ENCODE measurements around the gene SLC38A6. TPM values are rescaled to one million over a fixed set of nuclear protein-coding genes. Genes with fewer than 3 reads are reported as not detected.

SLC38A6 gene
- total RNA-seq, 1 experiment from 2014 or later = 6.0 TPM

DNA sequence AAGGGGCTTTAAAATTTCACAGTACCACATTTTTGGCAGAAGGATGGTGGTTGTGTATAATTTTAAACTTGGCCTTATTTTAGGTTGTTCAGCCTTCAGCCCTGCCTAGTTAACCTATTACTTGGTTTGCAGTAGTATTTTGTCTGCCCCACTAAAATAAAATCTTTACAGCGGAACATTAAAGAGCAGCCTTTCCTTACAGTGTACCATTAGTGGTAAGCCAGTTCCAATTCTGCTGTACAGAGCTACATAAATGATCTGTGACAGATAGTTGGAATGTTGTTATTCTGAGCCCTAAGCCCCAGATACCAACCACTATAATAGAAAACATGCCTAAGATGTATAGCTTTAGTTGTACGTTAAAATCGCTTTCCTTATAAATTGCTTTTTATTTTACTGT is 56.2 kb downstream of the SLC38A6 start:
- Mint-ChIP-seq H3K36me3 (ENCODE audit: insufficient read depth in 1 of 3, low read depth in 3 of 3) (no peaks in the 10 kb centered on the region), H3K27ac (no peak overlapping the region), H3K27me3 (ENCODE audit: low read depth) (no peaks in the 10 kb centered on the region), H3K4me1 (peaks cover 0 to under 1% of the 10 kb centered on the region in 2 experiments; a peak in 1 of 4 replicates), H3K4me3 (no peak overlapping the region), H3K9me3 (no peaks in the 10 kb centered on the region)
- Histone ChIP-seq H2BK20ac (ENCODE audit: low read depth, low read length, poor library complexity, severe bottlenecking) (no peak overlapping the region), H3K27ac (ENCODE audit: insufficient read length, low read depth, low read length) (no peak overlapping the region), H4K20me1 (ENCODE audit: control insufficient read depth, insufficient read depth, insufficient read length) (no peaks in the 10 kb centered on the region), H3T11ph (ENCODE audit: low read length) (no peak overlapping the region), H2AFZ (ENCODE audit: low read length) (no peak overlapping the region), H4K8ac (replicated peaks; ENCODE audit: insufficient read length, low read depth, low read length) (no peak overlapping the region), H3K23ac (ENCODE audit: insufficient read length, low read depth, low read length) (no peak overlapping the region), H3K4me2 (ENCODE audit: insufficient read depth, insufficient read length, low read length) (no peak overlapping the region), H3K9me3 (ENCODE audit: control insufficient read depth, low read depth, low read length) (no peaks in the 10 kb centered on the region), H2BK120ac (ENCODE audit: low read depth, low read length, poor library complexity, severe bottlenecking) (no peak overlapping the region), H3K4me1 (ENCODE audit: insufficient read depth, low read length) (no peaks in the 10 kb centered on the region), H2AK5ac (ENCODE audit: insufficient read length, low read length) (no peak overlapping the region), H3K27me3 (ENCODE audit: insufficient read depth, low read length) (no peaks in the 10 kb centered on the region), H2BK12ac (ENCODE audit: insufficient read length, low read depth, low read length) (no peak overlapping the region), H3K14ac (ENCODE audit: insufficient read depth, low read length) (no peak overlapping the region), H3K9ac (ENCODE audit: extremely low read depth, insufficient read length, low read length) (no peak overlapping the region), H3K79me1 (ENCODE audit: insufficient read depth, low read depth, low read length, poor library complexity, severe bottlenecking) (no peaks in the 10 kb centered on the region), H2BK5ac (ENCODE audit: insufficient read length, low read length) (no peak overlapping the region), H4K91ac (ENCODE audit: insufficient read length, low read depth, low read length) (no peak overlapping the region), H3K79me2 (ENCODE audit: insufficient read depth, low read length) (no peaks in the 10 kb centered on the region), H4K5ac (ENCODE audit: insufficient read length, low read depth, low read length) (no peak overlapping the region), H2BK15ac (ENCODE audit: low read depth, low read length) (no peak overlapping the region), H3K23me2 (ENCODE audit: insufficient read length, low read depth, low read length, poor library complexity, severe bottlenecking) (no peaks in the 10 kb centered on the region), H3K56ac (ENCODE audit: insufficient read length, low read depth, low read length) (no peak overlapping the region), H3K18ac (ENCODE audit: insufficient read length, low read depth, low read length) (no peak overlapping the region), H3K4ac (ENCODE audit: low read depth, low read length) (no peak overlapping the region)
- TF ChIP-seq, protein P1, sequence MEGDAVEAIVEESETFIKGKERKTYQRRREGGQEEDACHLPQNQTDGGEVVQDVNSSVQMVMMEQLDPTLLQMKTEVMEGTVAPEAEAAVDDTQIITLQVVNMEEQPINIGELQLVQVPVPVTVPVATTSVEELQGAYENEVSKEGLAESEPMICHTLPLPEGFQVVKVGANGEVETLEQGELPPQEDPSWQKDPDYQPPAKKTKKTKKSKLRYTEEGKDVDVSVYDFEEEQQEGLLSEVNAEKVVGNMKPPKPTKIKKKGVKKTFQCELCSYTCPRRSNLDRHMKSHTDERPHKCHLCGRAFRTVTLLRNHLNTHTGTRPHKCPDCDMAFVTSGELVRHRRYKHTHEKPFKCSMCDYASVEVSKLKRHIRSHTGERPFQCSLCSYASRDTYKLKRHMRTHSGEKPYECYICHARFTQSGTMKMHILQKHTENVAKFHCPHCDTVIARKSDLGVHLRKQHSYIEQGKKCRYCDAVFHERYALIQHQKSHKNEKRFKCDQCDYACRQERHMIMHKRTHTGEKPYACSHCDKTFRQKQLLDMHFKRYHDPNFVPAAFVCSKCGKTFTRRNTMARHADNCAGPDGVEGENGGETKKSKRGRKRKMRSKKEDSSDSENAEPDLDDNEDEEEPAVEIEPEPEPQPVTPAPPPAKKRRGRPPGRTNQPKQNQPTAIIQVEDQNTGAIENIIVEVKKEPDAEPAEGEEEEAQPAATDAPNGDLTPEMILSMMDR (conservative IDR thresholded peaks at IDR 0.05) = no peak
- DNase-seq = no peak
- no CpG with 5 or more reads among the region's 3 CpGs for WGBS (ENCODE audit: extremely low coverage, insufficient read length, low lambda C conversion rate)
